ENCODE results near the gene SLC7A5. TPM values are rescaled to one million over a fixed set of nuclear protein-coding genes. Genes with fewer than 3 reads are reported as not detected.
"Not testable (repeated sequence)": the region's sequence is repeated elsewhere in the genome, so short reads cannot be mapped to it uniquely, and the experiment has no call there.

The SLC7A5 gene
- total RNA-seq, 4 donors from 2014 or later, result 10.0 to 99.4 (median 61.1) TPM

- Histone ChIP-seq H3K27me3 (no peaks in the 10 kb centered on the region), H3K27ac (no peak overlapping the region), H3K9me3 (no peaks in the 10 kb centered on the region), H3K36me3 (no peaks in the 10 kb centered on the region), H3K4me1 (peaks cover 14% of the 10 kb centered on the region), H3K4me3 (no peak overlapping the region)
- no peak for DNase-seq (ENCODE audit: low spot score in 2 of 2)
- TF ChIP-seq POLR2AphosphoS5 (IDR thresholded peaks at IDR 0.05) (no peak), EP300 (IDR thresholded peaks at IDR 0.05) (no peak), POLR2A (IDR thresholded peaks at IDR 0.05) (no peak), CTCF (IDR thresholded peaks at IDR 0.05) (no peak)
- WGBS, result 63% methylated on average over 10 of the region's 10 CpGs
Measured at GRCh38 chr16:87895641-87896141, 26.4 kb upstream of the SLC7A5 start.

DNA sequence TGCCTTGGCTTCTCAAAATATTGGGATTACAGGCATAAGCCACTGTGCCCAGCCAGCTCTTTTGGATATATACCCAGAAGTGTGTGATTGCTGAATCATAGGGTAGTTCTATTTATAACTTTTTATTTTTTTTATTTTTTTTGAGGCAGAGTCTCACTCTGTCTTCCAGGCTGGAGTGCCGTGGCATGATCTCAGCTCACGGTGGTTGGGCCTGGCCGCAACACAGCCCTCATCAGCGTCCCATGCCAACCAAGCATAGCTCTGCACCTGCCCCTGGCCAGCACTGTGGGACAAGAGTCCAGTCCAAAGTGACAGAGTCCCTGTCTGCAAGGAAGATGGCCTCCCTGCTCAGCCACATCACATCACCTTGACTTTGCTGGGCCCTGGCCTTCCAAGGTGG is 24.7 kb upstream of the SLC7A5 start:
- H3K4me3 ChIP-seq; H3K27ac ChIP-seq; H3K27me3 ChIP-seq; H3K9me3 ChIP-seq; H3K36me3 ChIP-seq; DNase-seq (ENCODE audit: low spot score in 2 of 2): not testable (repeated sequence)
- 27% methylated on average over 4 of the region's 4 CpGs for WGBS
- H3K4me1 ChIP-seq, result peaks cover 14% of the 10 kb centered on the region

GRCh38 chr16:87891764-87892163 is 22.5 kb upstream of the SLC7A5 start:
- no peak overlapping the region for H3K27ac ChIP-seq
- no peak overlapping the region for H3K4me3 ChIP-seq
- no peaks in the 10 kb centered on the region for H3K27me3 ChIP-seq
- DNase-seq (ENCODE audit: low spot score in 2 of 2), result no peak
- H3K4me1 ChIP-seq, result peaks cover 13% of the 10 kb centered on the region
- no peak for TF ChIP-seq POLR2AphosphoS5 (IDR thresholded peaks at IDR 0.05)
- TF ChIP-seq POLR2A (IDR thresholded peaks at IDR 0.05), result no peak
- TF ChIP-seq CTCF (IDR thresholded peaks at IDR 0.05), result no peak
- 93% methylated on average over 15 of the region's 21 CpGs for WGBS
- no peaks in the 10 kb centered on the region for H3K36me3 ChIP-seq
- no peaks in the 10 kb centered on the region for H3K9me3 ChIP-seq

- H3K4me3 ChIP-seq; H3K4me1 ChIP-seq; H3K27ac ChIP-seq; H3K9me3 ChIP-seq; H3K36me3 ChIP-seq; H3K27me3 ChIP-seq; DNase-seq (ENCODE audit: low spot score in 2 of 2): not testable (repeated sequence)
- 87% methylated on average over 10 of the region's 10 CpGs for WGBS
Measured at GRCh38 chr16:87889762-87890161, 20.5 kb upstream of the SLC7A5 start.

DNA sequence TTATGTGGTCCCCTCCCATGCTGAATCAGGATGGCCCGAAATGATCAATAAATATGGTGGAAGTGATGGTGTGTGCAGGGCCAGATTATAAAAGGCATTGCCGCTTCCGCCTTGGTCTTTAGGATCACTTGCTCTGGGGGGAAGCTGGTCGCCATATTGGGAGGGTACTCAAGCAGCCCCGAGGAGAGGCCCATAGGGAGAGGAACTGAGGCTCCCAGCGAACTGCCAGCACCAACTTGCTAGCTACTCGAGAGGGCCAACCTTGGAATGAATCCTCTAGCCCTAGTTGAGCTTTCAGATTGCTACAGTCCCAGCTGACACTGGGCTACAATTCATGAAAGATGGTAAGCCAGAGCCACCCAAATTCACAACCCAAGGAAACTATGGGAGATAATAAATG is 19.0 kb upstream of the SLC7A5 start:
- H3K4me1 ChIP-seq, H3K27ac ChIP-seq: not testable (repeated sequence)

GRCh38 chr16:87887931-87888330 is 18.6 kb upstream of the SLC7A5 start:
- not testable (repeated sequence) for H3K4me3 ChIP-seq; DNase-seq (ENCODE audit: low spot score in 2 of 2); H3K9me3 ChIP-seq; H3K4me1 ChIP-seq; H3K36me3 ChIP-seq; H3K27ac ChIP-seq
- 70% methylated on average over 8 of the region's 8 CpGs for WGBS
- H3K27me3 ChIP-seq, result peaks cover 12% of the 10 kb centered on the region

More for the DNA sequence above, 19.0 kb upstream of the SLC7A5 start:
- not testable (repeated sequence) for H3K9me3 ChIP-seq; H3K4me3 ChIP-seq; H3K36me3 ChIP-seq; DNase-seq (ENCODE audit: low spot score in 2 of 2)
- peaks cover 11% of the 10 kb centered on the region for H3K27me3 ChIP-seq
- WGBS, result 73% methylated on average over 3 of the region's 7 CpGs

DNA sequence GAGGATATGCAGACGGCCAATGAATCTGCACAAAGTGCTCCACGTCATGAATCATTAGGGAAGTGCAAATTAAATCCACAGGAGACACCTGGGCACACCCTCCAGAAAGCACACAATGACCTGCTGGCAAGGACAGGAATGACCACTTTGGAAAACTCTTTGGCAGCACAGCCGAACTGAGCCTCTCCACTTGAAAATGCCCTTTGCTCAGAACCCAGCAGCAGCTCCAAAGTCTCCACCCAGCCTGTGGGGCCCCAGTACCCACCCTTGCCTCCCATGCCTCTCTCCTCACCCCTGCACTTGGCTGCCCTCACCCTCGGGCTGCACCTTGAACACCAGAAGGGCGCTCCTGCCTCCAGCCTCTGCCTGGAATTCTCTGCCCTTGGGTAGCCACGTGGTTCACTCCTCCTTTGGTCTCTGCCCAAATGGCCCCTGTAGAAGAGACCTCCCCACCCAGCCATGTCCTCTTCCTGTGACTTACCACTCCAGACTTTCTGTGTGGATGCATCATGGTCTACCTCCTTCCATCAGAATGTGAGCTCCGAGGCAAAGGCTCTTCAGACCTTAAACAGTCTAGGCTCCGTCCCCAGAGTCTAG is 16.2 kb upstream of the SLC7A5 start:
- H3K27ac ChIP-seq; DNase-seq (ENCODE audit: low spot score in 2 of 2): not testable (repeated sequence)
- WGBS, result 60% methylated on average over 8 of the region's 8 CpGs

DNA sequence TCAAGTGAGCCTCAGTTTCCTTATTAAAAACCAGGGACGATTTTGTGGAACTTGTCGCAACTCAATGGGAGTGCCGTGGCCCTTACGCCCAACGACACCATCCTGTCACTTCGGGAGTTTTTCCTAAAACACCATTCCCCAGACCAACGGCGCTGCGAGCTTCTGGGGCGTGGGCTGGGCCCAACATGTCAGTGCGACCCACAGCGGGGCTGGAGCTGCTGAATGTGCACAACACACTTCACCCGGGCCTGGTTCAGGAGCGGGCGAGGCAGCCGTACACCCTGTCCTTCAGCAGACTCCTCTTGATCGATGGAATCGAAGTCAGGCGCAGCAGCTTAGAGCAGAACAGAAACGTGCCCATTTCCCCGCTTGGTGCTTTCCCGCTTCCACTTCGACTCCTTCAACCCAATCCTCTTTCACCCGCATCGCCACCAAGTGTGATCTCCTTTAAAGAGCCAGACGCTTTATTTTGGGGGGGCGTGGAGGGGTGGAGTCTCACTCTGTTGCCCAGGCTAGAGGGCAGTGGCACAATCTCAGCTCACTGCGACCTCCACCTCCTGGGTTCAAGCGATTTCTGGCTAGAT is 13.2 kb upstream of the SLC7A5 start:
- no peaks in the 10 kb centered on the region for H3K9me3 ChIP-seq
- H3K4me1 ChIP-seq, result no peaks in the 10 kb centered on the region
- H3K4me3 ChIP-seq, result no peak overlapping the region
- TF ChIP-seq POLR2AphosphoS5 (IDR thresholded peaks at IDR 0.05) (no peak), POLR2A (IDR thresholded peaks at IDR 0.05) (no peak), EP300 (IDR thresholded peaks at IDR 0.05) (no peak), CTCF (IDR thresholded peaks at IDR 0.05) (no peak)
- no peaks in the 10 kb centered on the region for H3K36me3 ChIP-seq
- no peak for DNase-seq (ENCODE audit: low spot score in 2 of 2)
- H3K27me3 ChIP-seq, result peaks cover 45% of the 10 kb centered on the region
- no peak overlapping the region for H3K27ac ChIP-seq
- 90% methylated on average over 29 of the region's 29 CpGs for WGBS

More for the DNA sequence above, 16.2 kb upstream of the SLC7A5 start:
- H3K36me3 ChIP-seq, H3K9me3 ChIP-seq, H3K4me1 ChIP-seq, H3K4me3 ChIP-seq: not testable (repeated sequence)
- H3K27me3 ChIP-seq, result peaks cover 36% of the 10 kb centered on the region
